Measurements from ENCODE around the gene CGNL1.

CGNL1 gene

DNA sequence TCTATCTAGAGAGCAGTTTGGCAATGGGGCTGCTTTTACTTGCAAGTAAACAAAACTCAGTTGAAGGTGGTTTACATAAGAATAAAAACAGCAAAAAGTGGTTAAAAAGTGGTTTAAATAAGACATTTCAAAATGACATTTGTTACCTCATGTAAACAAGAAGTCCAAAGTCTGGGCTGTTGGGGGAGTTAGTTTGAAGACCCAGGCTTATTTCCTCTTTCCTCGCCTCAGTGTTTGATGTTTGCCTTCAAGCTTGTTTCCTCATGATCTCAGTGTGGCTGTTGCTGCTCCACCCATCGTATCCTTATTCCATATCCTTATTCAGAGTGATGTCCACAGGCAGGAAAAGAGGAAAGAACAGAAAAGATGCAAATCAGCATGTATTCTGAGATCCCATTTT, 15.2 kb downstream of the CGNL1 start:
- TF ChIP-seq, protein P1, sequence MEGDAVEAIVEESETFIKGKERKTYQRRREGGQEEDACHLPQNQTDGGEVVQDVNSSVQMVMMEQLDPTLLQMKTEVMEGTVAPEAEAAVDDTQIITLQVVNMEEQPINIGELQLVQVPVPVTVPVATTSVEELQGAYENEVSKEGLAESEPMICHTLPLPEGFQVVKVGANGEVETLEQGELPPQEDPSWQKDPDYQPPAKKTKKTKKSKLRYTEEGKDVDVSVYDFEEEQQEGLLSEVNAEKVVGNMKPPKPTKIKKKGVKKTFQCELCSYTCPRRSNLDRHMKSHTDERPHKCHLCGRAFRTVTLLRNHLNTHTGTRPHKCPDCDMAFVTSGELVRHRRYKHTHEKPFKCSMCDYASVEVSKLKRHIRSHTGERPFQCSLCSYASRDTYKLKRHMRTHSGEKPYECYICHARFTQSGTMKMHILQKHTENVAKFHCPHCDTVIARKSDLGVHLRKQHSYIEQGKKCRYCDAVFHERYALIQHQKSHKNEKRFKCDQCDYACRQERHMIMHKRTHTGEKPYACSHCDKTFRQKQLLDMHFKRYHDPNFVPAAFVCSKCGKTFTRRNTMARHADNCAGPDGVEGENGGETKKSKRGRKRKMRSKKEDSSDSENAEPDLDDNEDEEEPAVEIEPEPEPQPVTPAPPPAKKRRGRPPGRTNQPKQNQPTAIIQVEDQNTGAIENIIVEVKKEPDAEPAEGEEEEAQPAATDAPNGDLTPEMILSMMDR (IDR thresholded peaks at IDR 0.05; ENCODE audit: extremely low read depth, missing control alignments), result no peak
- no peak for DNase-seq (ENCODE audit: low spot score)

DNA sequence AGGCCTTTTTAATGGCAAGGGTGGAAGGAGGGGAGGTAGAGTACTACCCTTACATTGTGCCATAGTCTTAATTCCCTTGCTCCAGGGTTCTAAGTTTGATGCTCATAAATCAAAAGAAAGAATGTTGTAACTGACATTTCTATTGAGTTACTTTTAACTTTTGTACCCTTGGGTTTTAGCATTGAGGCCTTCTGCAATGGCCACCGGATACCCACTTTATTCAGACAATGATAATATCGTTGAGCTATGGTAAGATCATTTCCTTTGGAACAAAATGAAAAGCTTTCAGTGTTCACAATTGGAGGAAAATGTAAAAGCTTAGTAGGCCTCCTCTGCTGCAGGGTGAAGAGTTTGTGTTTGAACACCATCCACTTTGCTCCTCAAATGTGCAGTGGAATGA, 16.8 kb downstream of the CGNL1 start:
- TF ChIP-seq, protein P1 (IDR thresholded peaks at IDR 0.05; ENCODE audit: extremely low read depth, missing control alignments), result no peak
- DNase-seq (ENCODE audit: low spot score), result no peak

DNA sequence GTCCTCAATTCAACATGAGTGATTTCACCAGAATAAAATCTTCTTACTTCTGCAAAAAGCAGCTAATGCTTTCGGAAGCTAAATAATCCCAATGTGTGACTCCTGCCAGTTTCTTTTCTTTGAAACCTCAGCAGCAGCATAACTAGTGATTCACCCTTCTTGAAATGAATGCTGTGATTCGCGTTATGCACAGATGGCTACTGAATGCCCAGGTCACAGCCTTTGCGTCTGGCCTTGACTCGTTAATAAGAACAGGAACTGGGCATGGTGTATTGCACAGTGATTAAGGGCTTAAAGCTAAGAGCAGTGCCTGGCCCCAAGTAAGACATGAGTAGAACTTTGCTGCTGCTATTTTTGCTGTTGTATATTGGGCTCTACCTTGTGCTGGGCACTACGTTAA, 19.0 kb downstream of the CGNL1 start:
- TF ChIP-seq, protein P1 (IDR thresholded peaks at IDR 0.05; ENCODE audit: extremely low read depth, missing control alignments), result no peak
- DNase-seq (ENCODE audit: low spot score), result no peak

DNA sequence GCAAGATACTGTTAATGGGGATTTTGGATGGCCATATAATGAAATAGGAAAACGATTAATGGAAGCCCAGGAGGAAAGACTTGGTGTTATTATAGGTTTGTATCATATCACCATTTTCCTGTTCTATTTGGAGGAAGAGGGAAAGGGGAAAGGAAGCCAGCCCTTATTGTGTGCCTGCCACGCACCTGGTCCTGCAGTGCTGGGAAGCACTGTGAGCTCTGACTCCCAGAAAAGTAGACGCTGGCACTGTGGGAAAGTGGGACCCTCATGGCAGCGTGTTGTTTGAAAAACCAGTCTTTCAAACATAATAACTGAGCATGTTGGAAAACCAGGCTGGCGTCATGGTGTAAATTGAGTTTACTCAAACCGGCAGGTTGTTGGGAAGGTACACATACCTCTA, 22.0 kb downstream of the CGNL1 start:
- TF ChIP-seq, protein P1 (IDR thresholded peaks at IDR 0.05; ENCODE audit: extremely low read depth, missing control alignments), result no peak
- no peak for DNase-seq (ENCODE audit: low spot score)

DNA sequence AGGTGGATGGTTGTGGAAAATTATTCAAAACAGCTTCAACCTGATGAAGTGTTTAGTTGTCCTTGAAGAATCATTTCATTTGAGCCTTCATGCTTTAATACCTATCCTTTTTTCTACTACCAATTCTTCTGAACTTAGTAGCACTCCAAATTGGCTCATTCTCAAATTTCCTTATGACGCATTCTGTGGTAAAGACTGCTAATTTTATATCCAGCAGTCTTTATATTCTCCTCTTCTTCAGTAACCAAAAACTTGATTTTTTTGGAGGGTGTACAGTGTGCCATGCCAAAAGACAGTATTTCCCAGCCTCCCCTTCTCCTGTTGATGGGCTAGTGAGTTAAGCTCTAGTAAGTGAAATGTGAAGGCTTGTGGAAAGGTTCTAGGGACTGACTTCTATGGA, 25.2 kb downstream of the CGNL1 start:
- DNase-seq (ENCODE audit: low spot score), result no peak

DNA sequence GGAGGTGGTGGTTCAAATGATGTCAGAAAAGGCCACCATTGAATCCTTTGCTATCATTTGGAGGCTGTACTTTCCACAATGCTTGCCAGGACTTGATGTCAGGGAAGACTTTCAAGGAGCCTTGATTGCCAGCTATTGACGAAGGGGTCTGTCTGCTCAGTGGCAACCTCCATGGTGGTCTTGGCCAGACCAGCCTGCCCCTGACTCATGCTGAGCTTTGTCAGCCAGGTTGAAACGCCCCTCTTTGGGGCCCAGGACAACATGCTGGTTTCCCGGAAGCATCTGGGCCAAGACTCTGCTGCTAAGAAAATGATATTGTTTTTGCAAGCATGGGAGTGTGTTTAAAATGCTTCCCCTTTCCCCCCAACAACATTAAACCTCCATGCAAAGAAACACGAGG, 26.7 kb downstream of the CGNL1 start:
- DNase-seq (ENCODE audit: low spot score), result no peak
- TF ChIP-seq, protein P1 (IDR thresholded peaks at IDR 0.05; ENCODE audit: extremely low read depth, missing control alignments), result no peak

More for the DNA sequence above, 25.2 kb downstream of the CGNL1 start:
- TF ChIP-seq, protein P1 (IDR thresholded peaks at IDR 0.05; ENCODE audit: extremely low read depth, missing control alignments), result no peak

DNA sequence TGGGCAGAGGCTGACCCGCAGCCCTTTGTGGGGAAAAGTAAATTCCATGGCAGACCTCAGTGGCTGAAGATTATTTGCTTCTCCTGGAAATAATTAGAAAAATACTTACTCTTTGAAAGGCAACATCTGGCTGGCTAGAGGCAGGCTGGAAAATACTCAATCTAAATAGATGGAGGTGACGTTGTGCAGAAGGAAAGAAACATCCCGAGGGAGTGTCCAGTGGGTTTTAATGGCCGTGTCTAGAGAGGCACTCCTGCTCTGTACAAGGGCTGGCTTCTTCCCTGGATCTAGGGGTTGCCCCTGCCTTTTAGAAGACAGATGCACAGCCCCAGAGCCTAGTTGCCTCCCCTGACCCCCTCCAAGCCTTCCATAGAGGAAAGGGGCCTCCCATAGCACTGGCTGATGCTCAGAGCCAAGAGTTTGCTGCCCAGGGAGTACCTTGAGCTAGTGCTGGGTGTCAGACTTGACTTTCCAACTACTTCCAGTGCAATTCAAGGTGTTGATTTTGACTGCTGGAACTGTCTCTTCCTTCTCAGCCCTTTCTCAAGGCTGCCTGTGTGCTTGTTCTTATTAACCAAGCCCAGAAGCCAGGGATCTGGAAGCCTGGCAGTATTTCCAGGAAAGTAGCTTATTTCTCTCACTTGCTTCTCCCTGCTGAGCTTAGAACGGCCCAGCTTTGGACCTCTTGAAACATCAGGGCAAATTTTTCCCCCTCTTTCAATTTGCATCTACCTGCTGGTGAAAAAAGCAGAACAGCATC, 27.4 kb downstream of the CGNL1 start:
- no peak for DNase-seq (ENCODE audit: low spot score)
- TF ChIP-seq, protein P1 (IDR thresholded peaks at IDR 0.05; ENCODE audit: extremely low read depth, missing control alignments), result no peak
